T-helper 17 cell (primary cell): ENCODE data around the gene ANKRD55. TPM values are rescaled to one million over a fixed set of nuclear protein-coding genes. Genes with fewer than 3 reads are reported as not detected.

Experiments used
- ATAC-seq: fragments of 150-1000 bp; cut with Tn5 transposase; 2 replicates; pipeline ENCODE4 v1.10.0; 2021; ENCODE audit warnings: mild to moderate bottlenecking, moderate library complexity
- DNase-seq, 3 donors: peaks; one replicate each; pipeline versions ENCODE4 v3.0.0 to v3.0.0-alpha.2; 2020 to 2021
- H3K9me3 ChIP-seq: one replicate; pipeline ENCODE4 v1.7.0; 2013; ENCODE audit warnings: low read length, mild to moderate bottlenecking; ENCODE audit not compliant: control insufficient read depth, poor library complexity, severe bottlenecking
- H3K27ac Mint-ChIP-seq: one replicate; pipeline ENCODE4 v1.8.0; 2022; ENCODE audit warnings: mild to moderate bottlenecking, moderate library complexity, mixed read lengths
- H3K27me3 Mint-ChIP-seq: one replicate; pipeline ENCODE4 v1.8.0; 2022; ENCODE audit warnings: mixed read lengths
- H3K36me3 Mint-ChIP-seq: one replicate; pipeline ENCODE4 v1.8.0; 2022; ENCODE audit warnings: low read depth, mixed read lengths
- H3K4me1 Mint-ChIP-seq: one replicate; pipeline ENCODE4 v1.8.0; 2022; ENCODE audit warnings: mild to moderate bottlenecking, mixed read lengths
- H3K4me3 Mint-ChIP-seq: one replicate; pipeline ENCODE4 v1.8.0; 2022; ENCODE audit warnings: mild to moderate bottlenecking, moderate library complexity, mixed read lengths
- total RNA-seq, 4 donors: library from RNA in 2 of 4; stranded (reverse) in 2 of 4; gene quantifications; one replicate each; pipeline ENCODE4 v1.2.3 and lab custom pipeline; 2022 to 2026

The ANKRD55 gene
- total RNA-seq, 2 donors from 2014 or later = 2.3 to 3.1 TPM

- H3K4me3 Mint-ChIP-seq = peak overlapping the region; percentile 34
- no peak for DNase-seq
- H3K36me3 Mint-ChIP-seq = no peaks in the 10 kb centered on the region
- peak overlapping the region; percentile 97 for H3K27ac Mint-ChIP-seq
- no peaks in the 10 kb centered on the region for H3K27me3 Mint-ChIP-seq
- H3K9me3 ChIP-seq = no peaks in the 10 kb centered on the region
- H3K4me1 Mint-ChIP-seq = peaks cover 48% of the 10 kb centered on the region
- no peak for ATAC-seq
These were observed 160.0 kb downstream of the ANKRD55 start for GRCh38 chr5:56072863-56073766.

GRCh38 chr5:56071470-56071869 is 161.7 kb downstream of the ANKRD55 start:
- Mint-ChIP-seq H3K27ac (peak overlapping the region; percentile 97), H3K4me1 (peaks cover 49% of the 10 kb centered on the region), H3K27me3 (no peaks in the 10 kb centered on the region), H3K4me3 (peak overlapping the region; percentile 64), H3K36me3 (no peaks in the 10 kb centered on the region)
- ATAC-seq (no peak), DNase-seq (no peak)
- no peaks in the 10 kb centered on the region for H3K9me3 ChIP-seq

- no peak for DNase-seq
- H3K36me3 Mint-ChIP-seq = no peaks in the 10 kb centered on the region
- H3K4me1 Mint-ChIP-seq = peaks cover 49% of the 10 kb centered on the region
- no peaks in the 10 kb centered on the region for H3K9me3 ChIP-seq
- peak overlapping the region; percentile 97 for H3K27ac Mint-ChIP-seq
- no peaks in the 10 kb centered on the region for H3K27me3 Mint-ChIP-seq
- peak overlapping the region; percentile 64 for H3K4me3 Mint-ChIP-seq
- ATAC-seq = peak; percentile 86
These were observed 162.2 kb downstream of the ANKRD55 start for GRCh38 chr5:56070851-56071465.

GRCh38 chr5:56069652-56070226 is 163.4 kb downstream of the ANKRD55 start:
- Mint-ChIP-seq H3K27ac (peak overlapping the region; percentile 97), H3K4me1 (peaks cover 49% of the 10 kb centered on the region), H3K27me3 (no peaks in the 10 kb centered on the region), H3K36me3 (no peaks in the 10 kb centered on the region), H3K4me3 (no peak overlapping the region)
- DNase-seq (no peak), ATAC-seq (no peak)
- no peaks in the 10 kb centered on the region for H3K9me3 ChIP-seq

GRCh38 chr5:56066931-56067450 is 166.1 kb downstream of the ANKRD55 start:
- no peak overlapping the region for H3K4me3 Mint-ChIP-seq
- H3K36me3 Mint-ChIP-seq = no peaks in the 10 kb centered on the region
- H3K27ac Mint-ChIP-seq = peak overlapping the region; percentile 14
- H3K9me3 ChIP-seq = no peaks in the 10 kb centered on the region
- DNase-seq (no peak), ATAC-seq (no peak)
- H3K27me3 Mint-ChIP-seq = no peaks in the 10 kb centered on the region
- H3K4me1 Mint-ChIP-seq = peaks cover 33% of the 10 kb centered on the region

- ATAC-seq = no peak
- peaks cover 22% of the 10 kb centered on the region for H3K4me1 Mint-ChIP-seq
- H3K36me3 Mint-ChIP-seq = no peaks in the 10 kb centered on the region
- no peak for DNase-seq
- H3K9me3 ChIP-seq = no peaks in the 10 kb centered on the region
- no peaks in the 10 kb centered on the region for H3K27me3 Mint-ChIP-seq
- no peak overlapping the region for H3K27ac Mint-ChIP-seq
- H3K4me3 Mint-ChIP-seq = no peak overlapping the region
These were observed 168.1 kb downstream of the ANKRD55 start for GRCh38 chr5:56064984-56065383.

- Mint-ChIP-seq H3K27ac (peak overlapping the region; percentile 1), H3K36me3 (no peaks in the 10 kb centered on the region), H3K27me3 (no peaks in the 10 kb centered on the region), H3K4me3 (peak overlapping the region; percentile 55), H3K4me1 (peaks cover 36% of the 10 kb centered on the region)
- no peak for DNase-seq
- peak; percentile 39 for ATAC-seq
- no peaks in the 10 kb centered on the region for H3K9me3 ChIP-seq
These were observed 172.6 kb downstream of the ANKRD55 start for GRCh38 chr5:56060276-56061110.

- no peaks in the 10 kb centered on the region for H3K36me3 Mint-ChIP-seq
- H3K4me3 Mint-ChIP-seq = no peak overlapping the region
- DNase-seq (no peak), ATAC-seq (no peak)
- peaks cover 41% of the 10 kb centered on the region for H3K4me1 Mint-ChIP-seq
- H3K27me3 Mint-ChIP-seq = no peaks in the 10 kb centered on the region
- no peak overlapping the region for H3K27ac Mint-ChIP-seq
- no peaks in the 10 kb centered on the region for H3K9me3 ChIP-seq
These were observed 173.3 kb downstream of the ANKRD55 start for GRCh38 chr5:56059854-56060253.

- Mint-ChIP-seq H3K4me3 (peak overlapping the region; percentile 15), H3K27ac (peak overlapping the region; percentile 79), H3K27me3 (no peaks in the 10 kb centered on the region), H3K36me3 (no peaks in the 10 kb centered on the region), H3K4me1 (peaks cover 41% of the 10 kb centered on the region)
- H3K9me3 ChIP-seq = no peaks in the 10 kb centered on the region
- ATAC-seq = no peak
- DNase-seq = no peak
These were observed 176.3 kb downstream of the ANKRD55 start for GRCh38 chr5:56056875-56057274.

GRCh38 chr5:56055859-56056258 is 177.3 kb downstream of the ANKRD55 start:
- ATAC-seq = no peak
- Mint-ChIP-seq H3K27me3 (no peaks in the 10 kb centered on the region), H3K27ac (peak overlapping the region; percentile 8), H3K4me1 (peaks cover 42% of the 10 kb centered on the region), H3K36me3 (no peaks in the 10 kb centered on the region), H3K4me3 (no peak overlapping the region)
- DNase-seq = no peak
- H3K9me3 ChIP-seq = no peaks in the 10 kb centered on the region

- DNase-seq (no peak), ATAC-seq (no peak)
- Mint-ChIP-seq H3K4me1 (peaks cover 41% of the 10 kb centered on the region), H3K36me3 (no peaks in the 10 kb centered on the region), H3K27ac (no peak overlapping the region), H3K4me3 (no peak overlapping the region), H3K27me3 (no peaks in the 10 kb centered on the region)
- no peaks in the 10 kb centered on the region for H3K9me3 ChIP-seq
These were observed 177.8 kb downstream of the ANKRD55 start for GRCh38 chr5:56055287-56055686.

GRCh38 chr5:56054666-56055065 is 178.5 kb downstream of the ANKRD55 start:
- DNase-seq (no peak), ATAC-seq (no peak)
- H3K27ac Mint-ChIP-seq = no peak overlapping the region
- H3K4me3 Mint-ChIP-seq = no peak overlapping the region
- H3K27me3 Mint-ChIP-seq = no peaks in the 10 kb centered on the region
- H3K36me3 Mint-ChIP-seq = no peaks in the 10 kb centered on the region
- H3K4me1 Mint-ChIP-seq = peaks cover 40% of the 10 kb centered on the region
- H3K9me3 ChIP-seq = no peaks in the 10 kb centered on the region
